ENCODE data around the gene UNKL. TPM values are rescaled to one million over a fixed set of nuclear protein-coding genes. Genes with fewer than 3 reads are reported as not detected.

Gene UNKL
- total and polyA plus RNA-seq, 2 experiments from 2014 or later = 6.1 to 13.0 TPM

DNA sequence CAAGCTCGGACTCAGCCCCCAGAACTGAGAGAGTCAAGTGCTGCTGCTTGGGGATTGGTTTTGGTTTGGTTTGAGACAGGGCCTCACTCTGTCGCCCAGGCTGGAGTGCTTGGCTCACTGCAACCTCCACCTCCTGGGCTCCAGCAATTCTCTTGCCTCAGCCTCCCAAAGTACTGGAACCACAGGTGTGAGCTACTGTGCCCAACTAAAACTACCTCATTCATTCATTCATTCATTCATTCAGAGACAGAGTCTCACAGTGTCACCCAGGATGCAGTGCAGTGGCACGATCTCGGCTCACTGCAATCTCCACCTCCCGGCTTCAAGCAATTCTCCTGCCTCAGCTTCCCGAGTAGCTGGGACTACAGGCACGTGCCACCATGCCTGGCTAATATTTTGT lies 24.7 kb downstream of the UNKL start:
- 87 to 90% methylated on average over 7 of the region's 7 CpGs for WGBS, 2 experiments (ENCODE audit: low coverage in 1 of 2, low lambda C conversion rate in 2 of 2, missing lambda C conversion rate in 2 of 2)
- H3K4me2 ChIP-seq (ENCODE audit: unreplicated experiment) = no peak overlapping the region
- no peaks in the 10 kb centered on the region for H4K20me1 ChIP-seq (ENCODE audit: insufficient read depth)
- H3K79me2 ChIP-seq (ENCODE audit: insufficient read depth) = no peaks in the 10 kb centered on the region
- no peak for DNase-seq
- H3F3A ChIP-seq (ENCODE audit: insufficient read depth) = no peaks in the 10 kb centered on the region
- no peaks in the 10 kb centered on the region for H3K27me3 ChIP-seq (replicated peaks; ENCODE audit: insufficient read depth)
- TF ChIP-seq EZH2 (IDR thresholded peaks at IDR 0.05; ENCODE audit: insufficient read depth, poor library complexity, severe bottlenecking) = no peak
- TF ChIP-seq EZH2phosphoT487 (IDR thresholded peaks at IDR 0.05; ENCODE audit: insufficient read depth, low read depth) = no peak
- no peak overlapping the region for H3K4me3 ChIP-seq
- in situ Hi-C loops (cut with MboI) = no loop called here
- H2AFZ ChIP-seq = no peak overlapping the region
- H3K9ac ChIP-seq = no peak overlapping the region
- H3K4me1 ChIP-seq (ENCODE audit: insufficient read depth) = no peaks in the 10 kb centered on the region
- H3K9me2 ChIP-seq (ENCODE audit: insufficient read depth) = no peaks in the 10 kb centered on the region
- H3K9me3 ChIP-seq (ENCODE audit: low read depth) = no peaks in the 10 kb centered on the region
- no peak overlapping the region for H3K27ac ChIP-seq
- H3K36me3 ChIP-seq (ENCODE audit: low read depth) = no peaks in the 10 kb centered on the region

DNA sequence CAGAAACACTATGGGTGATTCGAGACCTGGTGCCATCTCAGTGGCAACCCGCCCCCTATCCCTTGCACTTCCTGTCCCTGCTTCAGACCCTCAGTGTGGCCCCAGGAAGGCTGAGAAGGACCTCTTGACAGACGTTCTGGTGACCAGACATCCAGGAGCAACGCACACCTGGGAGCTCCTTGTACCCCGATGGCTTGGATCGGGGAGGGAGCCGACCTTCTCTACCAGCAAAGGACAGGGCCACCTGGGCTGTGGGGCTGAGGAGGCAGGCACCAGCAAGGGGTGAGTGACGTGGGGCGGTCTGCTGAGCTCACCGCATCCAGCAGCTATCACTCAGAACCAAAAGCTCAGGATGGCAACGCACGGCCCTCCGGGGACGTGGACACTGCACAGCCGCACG lies 27.2 kb downstream of the UNKL start:
- no peak for DNase-seq
- H3K27ac ChIP-seq = no peak overlapping the region
- in situ Hi-C loops (cut with MboI) = no loop called here
- WGBS, 2 experiments (ENCODE audit: low coverage in 1 of 2, low lambda C conversion rate in 2 of 2, missing lambda C conversion rate in 2 of 2) = 83 to 91% methylated on average over 9 to 16 of the region's 16 CpGs
- no peaks in the 10 kb centered on the region for H3F3A ChIP-seq (ENCODE audit: insufficient read depth)
- no peak overlapping the region for H3K4me3 ChIP-seq
- no peaks in the 10 kb centered on the region for H3K27me3 ChIP-seq (replicated peaks; ENCODE audit: insufficient read depth)
- TF ChIP-seq EZH2phosphoT487 (IDR thresholded peaks at IDR 0.05; ENCODE audit: insufficient read depth, low read depth) (no peak), EZH2 (IDR thresholded peaks at IDR 0.05; ENCODE audit: insufficient read depth, poor library complexity, severe bottlenecking) (no peak)
- H3K79me2 ChIP-seq (ENCODE audit: insufficient read depth) = no peaks in the 10 kb centered on the region
- no peaks in the 10 kb centered on the region for H4K20me1 ChIP-seq (ENCODE audit: insufficient read depth)
- H3K4me2 ChIP-seq (ENCODE audit: unreplicated experiment) = no peak overlapping the region
- H2AFZ ChIP-seq = no peak overlapping the region
- H3K9me2 ChIP-seq (ENCODE audit: insufficient read depth) = no peaks in the 10 kb centered on the region
- H3K4me1 ChIP-seq (ENCODE audit: insufficient read depth) = no peaks in the 10 kb centered on the region
- no peaks in the 10 kb centered on the region for H3K36me3 ChIP-seq (ENCODE audit: low read depth)
- H3K9me3 ChIP-seq (ENCODE audit: low read depth) = no peaks in the 10 kb centered on the region
- H3K9ac ChIP-seq = no peak overlapping the region

- Histone ChIP-seq H3K79me2 (ENCODE audit: insufficient read depth) (no peaks in the 10 kb centered on the region), H2AFZ (no peak overlapping the region), H3K27me3 (replicated peaks; ENCODE audit: insufficient read depth) (no peaks in the 10 kb centered on the region), H3F3A (ENCODE audit: insufficient read depth) (peaks cover 9% of the 10 kb centered on the region; the same call in 1 of the 2 replicates), H3K4me2 (ENCODE audit: unreplicated experiment) (no peak overlapping the region), H4K20me1 (ENCODE audit: insufficient read depth) (no peaks in the 10 kb centered on the region), H3K4me3 (no peak overlapping the region), H3K4me1 (ENCODE audit: insufficient read depth) (no peaks in the 10 kb centered on the region), H3K27ac (no peak overlapping the region), H3K9ac (no peak overlapping the region), H3K9me3 (ENCODE audit: low read depth) (no peaks in the 10 kb centered on the region), H3K9me2 (ENCODE audit: insufficient read depth) (no peaks in the 10 kb centered on the region), H3K36me3 (ENCODE audit: low read depth) (no peaks in the 10 kb centered on the region)
- no peak for DNase-seq
- TF ChIP-seq EZH2phosphoT487 (IDR thresholded peaks at IDR 0.05; ENCODE audit: insufficient read depth, low read depth) (no peak), EZH2 (IDR thresholded peaks at IDR 0.05; ENCODE audit: insufficient read depth, poor library complexity, severe bottlenecking) (no peak)
- in situ Hi-C loops (cut with MboI) = no loop called here
- 94 to 95% methylated on average over 20 to 39 of the region's 39 CpGs for WGBS, 2 experiments (ENCODE audit: low coverage in 1 of 2, low lambda C conversion rate in 2 of 2, missing lambda C conversion rate in 2 of 2)
Observed at GRCh38 chr16:1385232-1385631, 29.3 kb downstream of the UNKL start.

DNA sequence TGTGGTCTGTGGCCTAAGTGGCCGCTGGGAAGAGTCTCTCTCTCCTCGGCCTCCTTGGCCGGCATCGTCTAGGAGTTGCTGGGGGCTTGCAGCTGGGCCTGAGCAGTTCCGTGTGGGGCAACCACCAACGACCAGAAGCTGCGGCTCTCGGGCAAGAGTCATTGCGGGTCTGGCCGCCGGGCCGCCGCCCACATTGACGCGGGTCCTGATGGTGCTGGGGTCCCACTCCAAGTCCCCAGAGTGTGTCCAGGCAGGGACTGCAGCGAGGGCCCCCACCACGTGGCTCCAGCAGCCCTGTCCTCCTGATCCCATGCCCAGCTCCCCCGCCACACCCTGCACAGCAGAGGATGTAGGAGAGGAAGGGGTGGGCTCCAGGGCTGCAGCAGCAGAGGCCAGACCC lies 30.9 kb downstream of the UNKL start:
- H3K27ac ChIP-seq = no peak overlapping the region
- in situ Hi-C loops (cut with MboI) = no loop called here
- no peaks in the 10 kb centered on the region for H3K9me3 ChIP-seq (ENCODE audit: low read depth)
- H3K36me3 ChIP-seq (ENCODE audit: low read depth) = no peaks in the 10 kb centered on the region
- no peaks in the 10 kb centered on the region for H3K79me2 ChIP-seq (ENCODE audit: insufficient read depth)
- H3K27me3 ChIP-seq (replicated peaks; ENCODE audit: insufficient read depth) = no peaks in the 10 kb centered on the region
- no peaks in the 10 kb centered on the region for H3K9me2 ChIP-seq (ENCODE audit: insufficient read depth)
- TF ChIP-seq EZH2phosphoT487 (IDR thresholded peaks at IDR 0.05; ENCODE audit: insufficient read depth, low read depth) (no peak), EZH2 (IDR thresholded peaks at IDR 0.05; ENCODE audit: insufficient read depth, poor library complexity, severe bottlenecking) (no peak)
- no peak for DNase-seq
- no peak overlapping the region for H3K4me2 ChIP-seq (ENCODE audit: unreplicated experiment)
- H2AFZ ChIP-seq = no peak overlapping the region
- no peaks in the 10 kb centered on the region for H4K20me1 ChIP-seq (ENCODE audit: insufficient read depth)
- H3K4me1 ChIP-seq (ENCODE audit: insufficient read depth) = peaks cover 4% of the 10 kb centered on the region
- no peak overlapping the region for H3K9ac ChIP-seq
- no peak overlapping the region for H3K4me3 ChIP-seq
- peaks cover 14% of the 10 kb centered on the region; the same call in 1 of the 2 replicates for H3F3A ChIP-seq (ENCODE audit: insufficient read depth)
- 84 to 86% methylated on average over 17 to 18 of the region's 18 CpGs for WGBS, 2 experiments (ENCODE audit: low coverage in 1 of 2, low lambda C conversion rate in 2 of 2, missing lambda C conversion rate in 2 of 2)

Measured in GM23248 (cell line).